NCI-H1930 (cell line): ENCODE measurements around the gene CHD5.
"Not testable (repeated sequence)": the region's sequence is repeated elsewhere in the genome, so short reads cannot be mapped to it uniquely, and the experiment has no call there.

Experiments
- DNase-seq, 2 experiments: peaks; one replicate each; lab custom pipeline; 2025; lab: John Stamatoyannopoulos, UW

Gene CHD5

DNA sequence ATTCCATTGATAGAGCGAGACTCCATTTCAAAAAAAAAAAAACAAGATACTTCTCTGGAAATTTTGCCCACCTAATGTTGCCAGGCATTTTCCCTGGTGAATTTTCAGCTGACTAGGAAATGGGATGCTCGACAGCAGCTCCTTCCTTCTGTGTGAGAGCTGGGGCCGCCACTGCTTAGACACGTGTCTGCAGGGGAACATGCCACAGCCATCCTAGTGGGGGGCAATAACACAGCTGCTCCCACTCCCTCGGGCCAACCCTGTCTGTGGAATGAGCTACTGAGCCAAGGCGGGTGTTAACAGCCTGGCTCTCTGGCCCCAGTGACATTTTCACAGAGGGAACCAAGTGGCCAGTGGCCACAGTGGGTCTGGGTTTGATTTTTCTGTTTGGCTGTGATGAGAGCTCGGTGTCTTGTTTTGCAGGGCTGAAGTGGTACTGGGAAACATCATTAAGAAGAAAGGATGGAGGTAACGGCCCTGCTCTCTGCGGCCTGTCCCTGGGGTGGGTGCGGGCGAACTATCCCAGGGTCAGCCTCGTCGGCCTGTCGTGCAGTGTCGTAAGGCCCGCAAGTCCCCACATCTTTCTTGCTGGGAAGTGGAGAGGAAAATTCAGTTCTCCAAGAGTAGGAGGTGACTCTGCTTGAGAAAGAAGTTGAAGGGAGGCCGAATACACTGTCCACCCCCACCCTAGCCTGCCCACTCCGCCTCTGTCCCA lies 95.2 kb downstream of the CHD5 start:
- DNase-seq = no peak

DNA sequence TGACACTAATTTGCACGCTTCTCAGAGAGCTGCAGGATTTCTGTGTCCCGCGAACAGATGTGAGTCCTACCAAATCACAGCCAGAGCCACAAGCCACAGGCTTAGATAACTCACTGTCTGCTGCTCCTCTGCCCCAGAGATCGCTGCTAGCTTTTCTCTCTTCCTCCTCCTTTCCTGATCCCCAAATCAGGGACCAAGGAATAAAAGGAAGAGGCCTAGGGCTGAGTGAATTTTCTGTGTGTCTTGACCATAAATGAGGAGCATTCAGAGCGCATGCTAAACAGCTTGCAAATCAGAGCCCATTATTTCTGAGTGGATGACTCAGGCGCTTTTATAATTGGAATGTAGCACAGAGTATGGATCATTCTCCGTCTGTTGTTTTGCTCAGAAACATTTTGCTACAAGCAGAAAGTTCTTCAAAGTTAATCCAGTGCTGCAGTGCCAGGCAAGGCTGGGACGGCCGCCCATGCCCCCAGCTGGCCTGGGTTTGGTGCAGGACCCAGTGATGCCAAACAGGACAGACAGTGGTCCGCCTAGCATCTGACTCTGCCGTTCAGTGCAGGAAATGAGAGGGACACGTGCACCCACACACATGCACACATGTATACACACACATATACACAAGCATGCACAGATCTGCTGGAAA lies 96.2 kb downstream of the CHD5 start:
- no peak for DNase-seq

GRCh38 chr1:6083385-6083784 lies 96.7 kb downstream of the CHD5 start:
- no peak for DNase-seq

DNA sequence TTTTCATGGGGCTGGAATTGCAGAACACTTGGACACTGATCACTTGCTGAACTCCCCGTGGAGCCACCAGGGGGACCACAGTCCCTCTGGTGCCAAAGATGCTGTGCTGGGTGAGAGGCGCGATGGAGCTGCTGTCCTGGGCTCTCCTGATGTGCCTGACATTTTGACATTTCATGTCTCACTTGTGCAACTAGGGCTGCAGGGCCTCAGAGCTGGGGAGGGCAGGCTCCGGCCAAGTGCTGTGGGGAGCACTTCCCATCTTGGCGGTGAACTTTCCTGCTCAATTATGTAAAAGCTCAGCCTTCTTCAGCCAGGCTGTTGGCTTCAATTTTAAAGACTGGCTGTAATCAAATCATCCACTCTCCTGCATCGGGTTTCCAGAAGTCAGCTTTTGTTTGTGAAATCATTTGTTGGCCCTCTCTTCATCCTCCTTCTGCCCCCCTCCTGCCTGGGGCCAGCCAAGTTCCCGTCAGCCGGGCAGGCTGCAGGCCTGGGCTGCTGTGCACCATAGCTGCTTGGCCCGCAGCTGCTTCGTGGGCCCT lies 97.6 kb downstream of the CHD5 start:
- DNase-seq = no peak

GRCh38 chr1:6081901-6082300 lies 98.2 kb downstream of the CHD5 start:
- no peak for DNase-seq

DNA sequence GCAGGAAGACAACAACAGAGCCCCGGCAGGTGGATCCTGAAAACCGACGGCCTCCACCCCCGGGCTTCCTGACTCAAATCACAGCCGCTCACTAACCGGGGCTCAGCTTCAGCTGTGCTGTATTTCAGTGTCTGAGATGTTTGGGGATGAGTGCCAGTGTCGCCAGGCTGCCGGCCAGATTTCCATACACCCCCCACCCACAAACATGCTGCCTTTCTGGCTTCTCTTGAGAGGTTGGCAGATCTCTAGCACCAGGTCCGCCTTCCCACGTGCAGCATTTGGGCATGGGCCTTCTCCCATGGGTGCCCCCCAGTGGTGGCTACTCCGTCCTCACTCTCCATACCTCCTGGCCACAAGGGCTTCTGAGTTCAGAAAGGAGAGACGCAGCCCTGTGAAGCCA lies 99.7 kb downstream of the CHD5 start:
- DNase-seq = no peak

DNA sequence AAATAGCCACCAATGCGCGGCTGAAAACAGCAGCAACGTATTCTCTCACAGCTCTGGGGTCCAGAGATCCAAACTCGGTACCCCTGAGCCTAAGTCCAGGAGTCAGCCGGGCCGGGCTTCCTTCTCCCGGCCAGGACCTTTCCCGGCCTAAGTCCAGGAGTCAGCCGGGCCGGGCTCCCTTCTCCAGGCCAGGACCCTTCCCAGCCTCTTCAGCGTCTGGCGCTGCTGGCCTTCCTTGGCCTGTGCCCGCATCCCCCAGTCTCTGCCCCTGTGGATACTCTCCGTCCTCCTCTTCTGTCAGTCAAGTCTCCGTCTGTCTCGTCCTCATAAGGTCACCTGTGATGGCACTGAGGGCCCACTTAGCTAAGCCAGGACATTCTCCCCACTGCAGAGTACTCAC lies 102.2 kb downstream of the CHD5 start:
- DNase-seq = no peak

- no peak for DNase-seq
Observed at GRCh38 chr1:6077506-6077905, 102.6 kb downstream of the CHD5 start.

DNA sequence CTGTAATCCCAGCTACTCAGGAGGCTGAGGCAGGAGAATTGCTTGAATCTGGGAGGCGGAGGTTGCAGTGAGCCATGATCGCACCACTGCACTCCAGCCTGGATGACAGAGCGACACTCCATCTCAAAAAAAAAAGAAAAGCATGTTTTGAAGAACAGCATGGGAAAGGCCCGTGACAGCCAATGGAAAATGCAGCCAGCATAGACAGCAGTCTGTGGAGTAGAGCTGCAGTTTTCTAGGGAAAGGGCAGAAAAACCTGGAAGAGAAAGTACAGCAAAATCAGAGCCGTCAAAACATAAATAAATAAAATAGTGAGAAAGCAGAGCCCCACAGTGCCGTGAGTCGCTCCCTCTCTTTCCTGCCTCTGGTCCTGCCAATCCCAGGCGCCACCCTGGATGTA lies 103.1 kb downstream of the CHD5 start:
- DNase-seq = not testable (repeated sequence)

- no peak for DNase-seq
Observed at GRCh38 chr1:6075748-6076147, 104.4 kb downstream of the CHD5 start.

DNA sequence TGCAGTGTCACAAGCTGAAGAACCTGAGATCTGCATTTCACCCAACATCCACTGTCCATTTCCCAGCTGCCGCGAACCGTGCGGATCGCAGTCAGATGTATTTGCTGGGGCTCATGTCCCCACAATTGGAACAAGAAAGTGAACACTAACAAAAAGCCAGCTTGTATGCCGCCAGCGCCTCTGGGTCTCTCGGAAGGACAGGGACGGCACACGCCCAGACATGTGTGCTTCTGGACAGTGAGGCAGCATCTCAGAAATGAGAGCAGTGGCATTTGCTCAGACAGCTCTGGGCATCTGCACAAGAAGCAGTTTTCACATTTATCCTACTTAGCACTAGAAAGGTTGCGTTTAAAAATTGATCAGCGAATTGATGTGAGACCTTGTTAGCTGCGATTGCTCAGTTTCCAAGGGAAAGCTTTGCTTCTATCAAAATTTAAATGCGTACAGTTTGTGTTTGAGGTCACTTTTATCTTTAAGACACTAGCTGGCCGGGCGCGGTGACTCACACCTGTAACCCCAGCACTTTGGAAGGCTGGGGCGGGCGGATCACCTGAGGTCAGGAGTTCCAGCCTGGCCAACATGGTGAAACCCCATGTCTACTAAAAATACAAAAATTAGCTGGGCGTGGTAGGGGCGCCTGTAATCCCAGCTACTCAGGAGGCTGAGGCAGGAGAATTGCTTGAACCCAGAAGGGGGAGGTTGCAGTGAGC lies 105.8 kb downstream of the CHD5 start:
- DNase-seq = no peak

DNA sequence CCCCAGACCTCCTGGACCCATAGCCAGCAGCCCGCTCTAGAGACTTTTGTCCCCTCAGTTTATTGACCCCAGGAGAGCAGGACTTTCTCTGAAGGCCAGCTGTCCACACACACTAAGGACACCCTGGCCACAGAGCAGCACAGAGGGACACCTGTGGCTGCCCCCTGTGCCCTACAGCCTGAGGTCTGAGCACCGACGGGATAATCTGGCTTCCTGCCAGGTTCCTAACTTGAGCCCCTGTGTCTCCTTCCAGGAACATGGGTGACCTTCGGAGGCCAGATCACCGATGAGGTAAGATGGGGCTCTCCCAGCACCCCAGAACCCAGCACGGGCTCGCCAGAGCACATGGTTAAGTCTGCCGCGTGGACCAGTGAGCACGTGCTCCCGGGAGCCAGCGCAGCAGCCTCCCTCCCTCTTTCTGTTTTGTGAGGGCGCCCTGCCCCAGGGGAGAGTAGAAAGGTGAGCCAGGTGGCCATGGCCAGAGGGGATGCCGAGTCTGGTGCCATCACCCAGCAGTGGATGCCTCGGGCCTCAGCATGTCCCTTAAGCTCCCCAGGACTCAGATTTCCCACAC lies 106.6 kb downstream of the CHD5 start:
- DNase-seq = no peak

DNA sequence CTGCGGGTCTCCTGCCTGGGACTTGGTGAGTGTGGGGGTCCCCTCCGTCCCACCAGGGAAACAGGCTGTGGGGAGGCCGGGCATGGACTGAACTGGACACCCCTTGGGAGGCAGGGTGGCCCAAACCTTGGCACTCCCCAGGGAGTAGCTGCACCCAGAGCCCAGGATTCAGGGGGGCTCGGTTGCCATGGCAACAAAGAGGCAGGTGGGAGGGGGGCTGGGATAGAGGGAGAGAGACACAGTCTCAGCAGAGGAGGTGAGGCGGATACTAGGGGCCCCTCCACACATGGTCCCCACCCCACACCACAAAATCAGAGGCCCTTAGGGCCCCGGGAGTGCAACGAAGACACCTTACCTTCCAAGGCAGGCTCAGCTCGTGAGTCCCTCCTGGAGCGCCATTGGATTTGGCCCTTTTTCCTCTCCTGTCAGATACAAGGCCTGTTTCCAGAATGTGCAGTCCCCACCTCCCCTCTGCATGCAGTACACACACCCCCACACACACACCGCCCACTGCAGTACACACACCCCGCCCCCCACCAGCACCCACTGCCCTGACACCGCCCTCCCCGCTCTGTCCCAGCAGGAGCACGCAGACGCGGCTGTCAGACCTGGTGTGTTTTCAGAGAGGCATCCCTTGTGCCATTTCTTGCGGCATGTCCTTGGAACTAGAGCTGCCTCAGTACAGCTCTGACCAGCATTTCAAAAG lies 107.2 kb downstream of the CHD5 start:
- DNase-seq = no peak

- no peak for DNase-seq
Observed at GRCh38 chr1:6071219-6071618, 108.9 kb downstream of the CHD5 start.

DNA sequence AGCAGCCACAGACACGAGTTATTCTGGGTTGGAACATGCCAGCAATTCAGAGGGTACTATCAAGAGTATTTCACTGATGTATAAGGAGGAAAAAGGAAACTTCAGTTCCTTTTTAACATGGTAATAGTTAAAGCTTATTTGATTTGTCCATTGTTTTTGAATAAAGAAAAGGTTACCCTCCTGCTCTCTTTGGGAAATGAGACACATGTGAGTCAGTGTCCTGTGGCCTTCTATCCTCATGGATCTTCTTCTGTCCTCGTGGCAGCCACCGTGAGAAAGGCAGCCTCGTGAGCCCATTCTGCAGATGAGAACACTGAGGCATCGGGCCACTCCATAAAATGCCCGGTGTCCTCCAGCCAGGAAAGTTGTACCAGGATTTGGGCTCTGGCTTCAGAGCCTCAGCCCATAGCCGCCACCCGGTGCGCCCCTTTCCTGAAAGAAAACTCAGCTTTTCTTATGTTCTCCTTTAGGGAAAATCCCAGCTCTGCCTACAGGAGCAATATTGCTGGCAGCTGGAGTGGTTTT lies 109.6 kb downstream of the CHD5 start:
- no peak for DNase-seq

GRCh38 chr1:6069573-6069972 lies 110.5 kb downstream of the CHD5 start:
- DNase-seq = no peak

DNA sequence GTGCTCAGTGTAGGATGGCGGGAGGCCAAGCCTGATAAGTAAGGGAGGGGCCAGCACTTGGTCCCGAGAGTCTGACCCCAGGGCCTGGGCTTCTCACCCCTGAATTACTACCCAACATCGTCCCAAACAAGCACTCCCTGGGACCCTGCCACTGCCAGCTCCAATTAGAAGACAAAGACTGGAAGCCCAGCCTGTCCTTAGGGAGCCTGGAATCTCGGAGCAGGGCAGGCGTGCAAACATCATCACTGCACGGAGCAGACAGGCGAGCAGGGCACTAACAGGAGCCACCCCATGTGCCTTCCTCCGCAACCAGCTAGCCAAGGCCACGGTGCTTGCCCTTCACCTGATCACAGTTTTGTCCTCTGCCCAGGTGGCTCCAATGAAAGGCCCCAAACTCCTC lies 111.2 kb downstream of the CHD5 start:
- DNase-seq = no peak

- no peak for DNase-seq
Observed at GRCh38 chr1:6068073-6068472, 112.0 kb downstream of the CHD5 start.

DNA sequence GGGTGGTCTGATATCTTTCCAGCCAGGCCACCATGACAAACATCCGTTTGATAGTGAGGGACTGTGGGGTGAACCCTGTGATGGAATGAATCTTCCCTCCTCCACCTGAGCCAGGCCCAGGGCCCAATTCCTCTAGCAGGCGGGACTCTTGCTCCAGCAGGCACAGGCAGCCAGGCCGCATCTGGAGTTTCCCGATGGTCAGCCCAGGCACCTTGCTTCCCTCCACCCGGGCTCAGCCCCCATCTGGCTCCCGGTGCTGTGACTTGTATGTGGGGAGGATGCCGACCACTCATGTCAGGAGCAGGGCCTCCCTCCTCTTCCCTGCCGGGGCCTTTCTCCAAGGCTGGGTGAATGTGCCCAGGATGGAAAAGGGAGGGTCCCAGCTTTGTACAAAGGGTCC lies 113.4 kb downstream of the CHD5 start:
- DNase-seq = no peak

GRCh38 chr1:6065093-6065858 lies 114.8 kb downstream of the CHD5 start:
- DNase-seq = no peak

DNA sequence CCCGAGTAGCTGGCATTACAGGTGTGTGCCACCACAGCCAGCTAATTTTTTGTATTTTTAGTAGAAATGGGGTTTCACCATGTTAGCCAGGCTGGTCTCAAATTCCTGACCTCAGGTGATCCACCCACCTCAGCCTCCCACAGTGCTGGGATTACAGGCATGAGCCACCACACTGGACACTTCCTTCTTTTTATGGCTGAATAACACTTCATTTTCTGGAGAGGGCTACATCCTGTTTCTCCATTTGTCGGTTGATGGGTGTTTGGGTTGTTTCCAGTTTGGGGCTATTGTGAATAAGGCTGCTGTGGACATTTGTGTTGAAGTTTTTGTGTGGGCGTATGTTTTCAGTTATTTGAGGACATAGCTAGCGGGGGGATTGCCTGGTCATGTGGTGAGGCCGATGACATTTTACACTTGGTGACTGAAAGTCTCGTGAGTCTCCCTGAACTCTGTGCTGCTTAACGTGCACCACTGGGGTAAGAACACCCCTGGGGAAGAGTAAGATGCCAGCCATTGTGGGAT lies 116.5 kb downstream of the CHD5 start:
- not testable (repeated sequence) for DNase-seq
